T-cell (primary cell): ENCODE data around the gene HHAT. TPM values are rescaled to one million over a fixed set of nuclear protein-coding genes. Genes with fewer than 3 reads are reported as not detected.

Experiments used
- ATAC-seq, 4 experiments: fragments of 200-7000 bp in 3 of 4; fragments of 150-1000 bp in 1 of 4; cut with Tn5 transposase; replicated peaks in 1 of 4; 1 replicate in 3 of 4; 2 replicates in 1 of 4; pipeline ENCODE4 v1.10.0; 2021; ENCODE audit warnings: moderate library complexity in 3 of 4, mild to moderate bottlenecking in 2 of 4, moderate number of reproducible peaks in 1 of 4
- CTCF ChIA-PET, 2 donors: fragments of 300-600 bp; sonication (Branson Sonifier 250); formaldehyde crosslinking; loops; one replicate each; lab custom pipeline; 2022; ENCODE audit warnings: antibody characterized with exemption in 2 of 2; lab: Charles Lee
- POLR2A ChIA-PET, 2 donors: fragments of 300-600 bp; sonication (Branson Sonifier 250); formaldehyde crosslinking; loops; one replicate each; lab custom pipeline; 2022; ENCODE audit warnings: antibody characterized with exemption in 2 of 2; lab: Charles Lee
- DNase-seq, 35 experiments: peaks; one replicate each; pipeline versions ENCODE4 v3.0.0 to v3.0.0-alpha.2; 2013 to 2023
- H3K27ac ChIP-seq: one replicate; pipeline ENCODE4 v1.5.1; 2013; ENCODE audit warnings: low read length
- H3K27me3 ChIP-seq, 2 experiments: replicated peaks in 1 of 2; 1 replicate in 1 of 2; 2 replicates in 1 of 2; pipeline versions ENCODE4 v1.6.1 to v1.7.0; 2013; ENCODE audit warnings: low read length in 1 of 2, mixed read lengths in 1 of 2; ENCODE audit not compliant: control insufficient read depth in 2 of 2, insufficient read depth in 2 of 2; ENCODE audit errors: extremely low read depth in 1 of 2
- H3K36me3 ChIP-seq, 2 donors: 1 replicate in 1 of 2; 2 replicates in 1 of 2; pipeline versions ENCODE4 v1.6.1 to v1.7.0; 2013; ENCODE audit warnings: low read length in 1 of 2; ENCODE audit not compliant: control insufficient read depth in 2 of 2, insufficient read depth in 1 of 2; ENCODE audit errors: extremely low read depth in 1 of 2
- H3K4me1 ChIP-seq, 2 experiments: 1 replicate in 1 of 2; 2 replicates in 1 of 2; pipeline versions ENCODE4 v1.6.1 to v1.7.0; 2013; ENCODE audit warnings: low read length in 2 of 2, mixed read lengths in 1 of 2; ENCODE audit not compliant: insufficient read depth in 2 of 2, control insufficient read depth in 1 of 2; ENCODE audit errors: extremely low read depth in 1 of 2
- H3K4me3 ChIP-seq, 2 donors: 1 replicate in 1 of 2; 2 replicates in 1 of 2; pipeline versions ENCODE4 v1.5.1 to v1.7.0; 2013; ENCODE audit warnings: mild to moderate bottlenecking in 2 of 2, low read length in 1 of 2, moderate library complexity in 1 of 2; ENCODE audit not compliant: control insufficient read depth in 1 of 2; ENCODE audit errors: extremely low read depth in 1 of 2
- H3K9me3 ChIP-seq: 2 replicates; pipeline ENCODE4 v1.7.0; 2013
- H3K27ac Mint-ChIP-seq, 2 donors: one replicate each; pipeline ENCODE4 v1.8.0; 2020 to 2021; ENCODE audit warnings: mild to moderate bottlenecking in 2 of 2, mixed read lengths in 2 of 2
- H3K27me3 Mint-ChIP-seq, 2 donors: one replicate each; pipeline ENCODE4 v1.8.0; 2021 to 2022; ENCODE audit warnings: mixed read lengths in 2 of 2
- H3K36me3 Mint-ChIP-seq: one replicate; pipeline ENCODE4 v1.8.0; 2021; ENCODE audit warnings: mixed read lengths
- H3K4me1 Mint-ChIP-seq, 3 donors: one replicate each; pipeline ENCODE4 v1.8.0; 2020 to 2022; ENCODE audit warnings: mixed read lengths in 3 of 3, mild to moderate bottlenecking in 1 of 3
- H3K4me3 Mint-ChIP-seq, 3 donors: one replicate each; pipeline ENCODE4 v1.8.0; 2020 to 2022; ENCODE audit warnings: mild to moderate bottlenecking in 3 of 3, mixed read lengths in 3 of 3, moderate library complexity in 3 of 3
- H3K9me3 Mint-ChIP-seq, 3 donors: one replicate each; pipeline ENCODE4 v1.8.0; 2020 to 2022; ENCODE audit warnings: mixed read lengths in 3 of 3
- WGBS: methylation state at CpG from one replicate; pipeline ENCODE4 v1.1.5; 2013; ENCODE audit warnings: missing lambda C conversion rate; ENCODE audit not compliant: insufficient coverage; 5-methylcytosine and 5-hydroxymethylcytosine counted together
- total RNA-seq, 35 experiments: library from RNA in 6 of 35; stranded (reverse) in 6 of 35; fragments of 120-200 nt in 1 of 35; gene quantifications; one replicate each; pipeline versions ENCODE4 v1.2.1 to v1.2.4 and lab custom pipeline; 2013 to 2026

Gene HHAT
- total RNA-seq, 5 donors from 2014 or later (not counting 1 experiment from before 2014, with no cell fraction given) = 2.2 to 7.9 (median 4.1) TPM

DNA sequence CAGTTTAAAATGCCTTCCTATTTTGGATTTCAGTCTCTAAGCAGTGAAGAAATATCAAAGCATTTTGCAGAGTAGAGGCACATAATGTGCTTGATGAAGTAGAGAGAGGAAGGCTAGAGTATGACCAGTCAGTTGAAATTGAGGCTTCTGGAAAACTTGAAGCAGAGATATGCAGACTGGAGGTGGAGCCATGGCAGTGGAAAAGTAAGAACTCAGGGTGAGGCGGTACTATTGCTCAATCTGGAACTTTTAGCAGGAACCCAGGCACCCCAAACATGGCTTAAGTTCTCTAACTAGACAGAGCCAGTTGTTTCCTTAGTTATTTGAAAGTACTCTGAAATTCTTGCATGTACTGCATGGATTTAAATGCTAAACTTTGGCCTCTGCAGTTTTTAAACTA lies 288.6 kb downstream of the HHAT start:
- WGBS = no CpG with 5 or more reads among the region's 1 CpG
- Mint-ChIP-seq H3K9me3 (no peaks in the 10 kb centered on the region), H3K4me1 (no peaks in the 10 kb centered on the region), H3K27ac (no peak overlapping the region), H3K27me3 (peaks cover 0 to 4% of the 10 kb centered on the region in 2 donors), H3K36me3 (peaks cover 8% of the 10 kb centered on the region), H3K4me3 (no peak overlapping the region)
- DNase-seq = no peak
- POLR2A ChIA-PET = no interaction called here
- H3K27me3 ChIP-seq = no peaks in the 10 kb centered on the region
- CTCF ChIA-PET = no interaction called here
- no peaks in the 10 kb centered on the region for H3K36me3 ChIP-seq
- H3K9me3 ChIP-seq = no peaks in the 10 kb centered on the region
- no peaks in the 10 kb centered on the region for H3K4me1 ChIP-seq
- H3K27ac ChIP-seq = no peak overlapping the region
- ATAC-seq = no peak
- H3K4me3 ChIP-seq = no peak overlapping the region

DNA sequence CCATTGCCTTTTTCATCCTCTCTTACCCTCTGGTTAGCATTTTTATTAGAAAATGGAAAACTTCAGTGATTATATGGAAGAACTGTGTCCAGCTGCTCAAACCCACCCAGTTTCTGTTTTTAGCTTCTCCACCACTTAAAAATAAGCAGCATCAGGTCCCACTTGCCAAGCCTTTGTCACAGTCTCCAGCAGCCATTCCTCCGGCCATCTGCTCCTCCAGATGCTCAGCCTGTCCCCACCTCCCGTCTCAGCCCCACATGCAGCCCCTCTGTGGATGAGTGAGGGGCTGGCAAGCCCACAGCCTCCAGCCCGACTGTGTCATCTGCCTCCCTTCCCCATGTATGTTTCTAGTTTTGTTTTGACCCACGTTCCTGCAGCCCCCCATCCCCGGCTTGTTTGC lies 289.7 kb downstream of the HHAT start:
- no peaks in the 10 kb centered on the region for H3K36me3 ChIP-seq
- no peak overlapping the region for H3K4me3 Mint-ChIP-seq
- CTCF ChIA-PET = no interaction called here
- H3K27ac ChIP-seq = no peak overlapping the region
- peaks cover 8% of the 10 kb centered on the region for H3K36me3 Mint-ChIP-seq
- H3K9me3 ChIP-seq = no peaks in the 10 kb centered on the region
- peaks cover 0 to 4% of the 10 kb centered on the region in 2 donors for H3K27me3 Mint-ChIP-seq
- no peaks in the 10 kb centered on the region for H3K4me1 Mint-ChIP-seq
- DNase-seq (no peak), ATAC-seq (no peak)
- H3K4me1 ChIP-seq = no peaks in the 10 kb centered on the region
- no peak overlapping the region for H3K27ac Mint-ChIP-seq
- H3K9me3 Mint-ChIP-seq = no peaks in the 10 kb centered on the region
- H3K4me3 ChIP-seq = no peak overlapping the region
- POLR2A ChIA-PET = no interaction called here
- H3K27me3 ChIP-seq = no peaks in the 10 kb centered on the region
- WGBS = 80% methylated on average over 1 of the region's 5 CpGs

- Histone ChIP-seq H3K9me3 (no peaks in the 10 kb centered on the region), H3K4me3 (no peak overlapping the region), H3K27me3 (no peaks in the 10 kb centered on the region), H3K4me1 (no peaks in the 10 kb centered on the region), H3K27ac (no peak overlapping the region), H3K36me3 (no peaks in the 10 kb centered on the region)
- DNase-seq = no peak
- Mint-ChIP-seq H3K36me3 (peaks cover 8% of the 10 kb centered on the region), H3K4me1 (no peaks in the 10 kb centered on the region), H3K27me3 (peaks cover 0 to 4% of the 10 kb centered on the region in 2 donors), H3K4me3 (no peak overlapping the region), H3K27ac (no peak overlapping the region), H3K9me3 (no peaks in the 10 kb centered on the region)
- no peak for ATAC-seq
- WGBS = no CpG with 5 or more reads among the region's 6 CpGs
- POLR2A ChIA-PET = interaction anchor here in 1 of 2 donors (0.5 kb wide), 1 partner anchor 18 kb away, joined by 6 read pairs; no protein-coding TSS in a partner anchor
- CTCF ChIA-PET = no interaction called here
Observed at GRCh38 chr1:210620867-210621488, 292.3 kb downstream of the HHAT start.

DNA sequence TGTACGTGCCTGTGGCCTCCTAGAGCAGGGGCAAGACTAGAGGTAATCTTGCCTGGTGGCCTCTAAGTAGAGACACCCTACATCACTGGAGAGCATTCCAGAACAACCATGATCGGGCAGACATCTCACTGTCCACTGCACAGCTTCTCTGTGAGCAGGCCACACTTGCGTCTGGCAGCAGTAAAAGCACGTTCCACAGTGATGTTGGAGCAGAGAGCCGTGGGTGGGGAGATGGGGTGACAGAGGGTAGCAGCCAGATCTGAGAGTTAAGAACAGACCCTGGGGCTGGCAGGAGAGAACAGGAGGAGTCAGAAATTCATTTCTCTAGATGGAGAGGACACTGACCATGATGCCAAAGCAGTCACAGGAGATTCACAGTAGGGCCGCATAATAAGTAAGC lies 293.0 kb downstream of the HHAT start:
- H3K27ac ChIP-seq = no peak overlapping the region
- Mint-ChIP-seq H3K4me3 (no peak overlapping the region), H3K9me3 (no peaks in the 10 kb centered on the region), H3K27me3 (peaks cover 0 to 4% of the 10 kb centered on the region in 2 donors), H3K36me3 (peaks cover 8% of the 10 kb centered on the region), H3K27ac (no peak overlapping the region), H3K4me1 (no peaks in the 10 kb centered on the region)
- H3K9me3 ChIP-seq = no peaks in the 10 kb centered on the region
- ChIA-PET POLR2A (no interaction called here), CTCF (no interaction called here)
- H3K27me3 ChIP-seq = no peaks in the 10 kb centered on the region
- no peak overlapping the region for H3K4me3 ChIP-seq
- DNase-seq (no peak), ATAC-seq (no peak)
- no peaks in the 10 kb centered on the region for H3K36me3 ChIP-seq
- H3K4me1 ChIP-seq = no peaks in the 10 kb centered on the region
- WGBS = 80% methylated on average over 5 of the region's 6 CpGs

- Mint-ChIP-seq H3K27me3 (no peaks in the 10 kb centered on the region), H3K27ac (no peak overlapping the region), H3K36me3 (peaks cover 3% of the 10 kb centered on the region), H3K4me1 (no peaks in the 10 kb centered on the region), H3K9me3 (no peaks in the 10 kb centered on the region), H3K4me3 (no peak overlapping the region)
- DNase-seq = no peak
- Histone ChIP-seq H3K4me3 (no peak overlapping the region), H3K27ac (no peak overlapping the region), H3K27me3 (no peaks in the 10 kb centered on the region), H3K36me3 (no peaks in the 10 kb centered on the region), H3K4me1 (no peaks in the 10 kb centered on the region), H3K9me3 (no peaks in the 10 kb centered on the region)
- ChIA-PET CTCF (no interaction called here), POLR2A (no interaction called here)
- WGBS = 86% methylated on average over 1 of the region's 1 CpG
- ATAC-seq = no peak
Observed at GRCh38 chr1:210624722-210625121, 296.0 kb downstream of the HHAT start.

DNA sequence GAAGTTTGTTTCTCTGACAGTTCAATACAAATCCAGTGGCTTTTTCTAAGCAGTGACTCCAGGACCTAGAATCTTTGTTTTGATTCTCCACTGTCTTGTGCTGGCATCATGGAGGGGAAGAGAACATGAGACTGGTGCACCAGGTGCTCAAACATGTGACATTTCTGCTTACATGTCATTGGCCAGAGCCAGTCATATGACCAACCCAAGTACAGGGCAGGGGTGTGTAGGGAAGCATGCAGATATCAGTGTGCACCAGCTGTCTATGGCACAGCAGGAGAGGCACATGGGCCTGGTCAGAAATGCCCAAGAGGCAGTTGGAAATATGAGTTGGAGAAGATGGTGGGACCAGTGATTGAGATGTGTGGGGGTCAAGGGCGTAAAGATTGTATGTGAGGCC lies 297.0 kb downstream of the HHAT start:
- no peaks in the 10 kb centered on the region for H3K27me3 Mint-ChIP-seq
- H3K36me3 ChIP-seq = no peaks in the 10 kb centered on the region
- no peak overlapping the region for H3K27ac Mint-ChIP-seq
- ATAC-seq = no peak
- no peak overlapping the region for H3K4me3 ChIP-seq
- H3K4me1 ChIP-seq = no peaks in the 10 kb centered on the region
- H3K27ac ChIP-seq = no peak overlapping the region
- POLR2A ChIA-PET = no interaction called here
- CTCF ChIA-PET = no interaction called here
- no peak for DNase-seq
- no peaks in the 10 kb centered on the region for H3K27me3 ChIP-seq
- no peaks in the 10 kb centered on the region for H3K9me3 Mint-ChIP-seq
- H3K4me1 Mint-ChIP-seq = no peaks in the 10 kb centered on the region
- peaks cover 3% of the 10 kb centered on the region for H3K36me3 Mint-ChIP-seq
- no peak overlapping the region for H3K4me3 Mint-ChIP-seq
- no peaks in the 10 kb centered on the region for H3K9me3 ChIP-seq
- WGBS = 82% methylated on average over 1 of the region's 1 CpG

DNA sequence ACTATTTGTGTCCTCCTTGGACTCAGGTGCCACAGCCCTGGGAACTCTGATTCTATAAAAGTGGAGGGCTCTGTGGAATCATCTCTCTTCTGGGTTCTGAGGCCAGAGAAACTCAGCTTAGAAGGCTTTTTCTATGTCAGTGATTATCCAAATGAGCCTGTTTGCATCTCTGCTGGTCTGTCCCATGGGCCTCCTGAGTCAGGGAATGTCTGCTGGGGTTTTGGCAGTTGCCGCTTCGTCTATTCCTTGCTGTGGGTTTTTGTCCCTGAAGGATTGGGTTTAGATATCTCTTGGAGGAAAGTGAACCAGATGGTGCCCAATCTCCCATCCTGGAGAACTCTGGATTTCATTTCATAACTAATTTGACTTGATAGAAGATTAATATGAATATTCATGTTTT lies 297.6 kb downstream of the HHAT start:
- H3K4me3 Mint-ChIP-seq = no peak overlapping the region
- 90% methylated on average over 2 of the region's 2 CpGs for WGBS
- POLR2A ChIA-PET = no interaction called here

More for the DNA sequence above, 297.6 kb downstream of the HHAT start:
- ATAC-seq (no peak), DNase-seq (no peak)
- Mint-ChIP-seq H3K27ac (no peak overlapping the region), H3K9me3 (no peaks in the 10 kb centered on the region), H3K27me3 (no peaks in the 10 kb centered on the region), H3K4me1 (no peaks in the 10 kb centered on the region), H3K36me3 (peaks cover 6% of the 10 kb centered on the region)
- Histone ChIP-seq H3K27me3 (no peaks in the 10 kb centered on the region), H3K27ac (no peak overlapping the region), H3K4me1 (no peaks in the 10 kb centered on the region), H3K4me3 (no peak overlapping the region), H3K9me3 (no peaks in the 10 kb centered on the region), H3K36me3 (no peaks in the 10 kb centered on the region)
- CTCF ChIA-PET = no interaction called here
